T-helper 1 cell treated with Interleukin-12 subunit alpha and Interleukin-12 subunit beta and Interleukin-4 antibody, amounts not matched to agents 30 ng/mL and 1 ng/mL, for 36 hours (primary cell): ENCODE results near the gene SMC5. TPM values are rescaled to one million over a fixed set of nuclear protein-coding genes. Genes with fewer than 3 reads are reported as not detected.
"Not testable (repeated sequence)": the region's sequence is repeated elsewhere in the genome, so short reads cannot be mapped to it uniquely, and the experiment has no call there.

ENCODE experiments used
- intact Hi-C: fragments of 100-400 bp; cut with micrococcal nuclease; formaldehyde crosslinking; loops from one replicate; pipeline ENCODE4 v1.15.1; 2024
- total RNA-seq: library from RNA; stranded (reverse); gene quantifications from 2 replicates; pipeline ENCODE4 v1.2.3, GENCODE V29; 2022

SMC5 gene
- total RNA-seq, 1 donor from 2014 or later = 36.8 TPM

DNA sequence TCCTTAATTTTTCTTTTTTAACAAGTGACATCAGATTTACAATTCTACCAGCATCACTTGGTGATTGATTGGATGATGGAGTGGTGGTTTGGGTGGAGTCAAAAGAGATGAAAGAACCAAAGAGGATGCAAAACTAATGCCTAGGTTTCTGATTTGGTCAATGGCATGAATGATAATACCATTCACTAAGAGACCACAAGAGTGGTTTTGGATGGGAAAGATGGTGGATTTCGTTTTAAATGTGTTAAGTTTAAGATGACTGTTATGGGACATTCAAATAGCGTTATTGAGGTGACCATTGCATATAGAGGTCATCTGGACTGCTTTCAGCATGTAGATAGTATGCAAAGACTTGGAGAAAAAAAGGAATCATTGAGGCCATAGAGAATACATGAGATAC lies 3.6 kb downstream of the SMC5 start:
- intact Hi-C loops = no loop called here

DNA sequence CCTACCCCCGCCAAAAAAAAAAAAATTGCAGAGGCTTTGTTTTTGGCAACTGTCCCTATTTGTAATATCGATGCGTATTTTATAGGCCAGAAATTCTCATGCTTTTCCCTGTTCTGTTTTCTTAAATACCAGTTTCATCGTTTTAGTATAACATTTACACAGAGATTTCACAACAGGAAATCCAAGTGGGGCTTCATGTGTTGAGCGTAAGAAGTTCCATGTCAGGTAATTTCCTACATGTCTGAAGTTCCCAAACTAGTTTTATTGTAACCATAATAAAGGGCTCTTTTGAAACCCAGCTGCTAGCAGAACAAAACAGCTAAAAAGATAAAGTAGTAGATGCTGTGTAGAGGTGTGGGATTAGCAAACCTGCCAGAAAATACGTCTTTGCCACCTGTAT lies 4.2 kb downstream of the SMC5 start:
- intact Hi-C loops = no loop called here

DNA sequence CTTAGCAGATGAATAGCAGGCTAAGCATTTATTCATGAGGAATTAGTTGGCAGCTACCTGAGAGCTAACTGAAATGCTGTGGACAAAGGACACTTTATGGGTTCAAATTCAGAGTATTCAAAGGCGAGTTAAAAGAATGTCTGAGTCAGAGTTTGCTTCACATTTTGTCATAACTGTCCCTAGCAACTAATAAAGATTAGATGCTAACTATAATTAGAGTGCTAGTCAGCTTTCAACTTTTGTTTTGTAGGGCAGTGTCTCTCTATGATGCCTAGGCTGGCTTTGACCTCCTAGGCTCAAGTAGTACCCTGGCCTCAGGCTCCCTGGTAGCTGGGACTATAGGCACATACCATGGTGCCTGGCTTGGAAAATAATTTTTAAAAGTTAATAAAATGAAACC lies 4.6 kb downstream of the SMC5 start:
- intact Hi-C loops = no loop called here

DNA sequence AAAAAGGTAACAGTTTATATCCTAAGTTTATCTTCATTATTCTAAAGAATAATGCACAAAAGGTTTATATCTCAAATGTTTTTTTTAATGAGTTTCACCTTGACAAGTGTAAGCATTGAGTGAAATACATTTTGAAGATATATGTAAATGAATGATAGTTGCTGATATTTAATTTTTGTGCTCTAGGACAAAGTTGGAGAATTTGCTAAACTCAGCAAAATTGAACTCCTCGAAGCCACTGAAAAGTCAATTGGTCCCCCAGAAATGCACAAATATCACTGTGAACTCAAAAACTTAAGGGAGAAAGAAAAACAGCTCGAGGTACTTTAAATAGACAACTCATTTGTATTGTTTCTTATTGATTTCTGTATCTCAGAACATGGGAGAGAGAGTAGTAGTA lies 19.5 kb downstream of the SMC5 start:
- intact Hi-C loops = no loop called here

DNA sequence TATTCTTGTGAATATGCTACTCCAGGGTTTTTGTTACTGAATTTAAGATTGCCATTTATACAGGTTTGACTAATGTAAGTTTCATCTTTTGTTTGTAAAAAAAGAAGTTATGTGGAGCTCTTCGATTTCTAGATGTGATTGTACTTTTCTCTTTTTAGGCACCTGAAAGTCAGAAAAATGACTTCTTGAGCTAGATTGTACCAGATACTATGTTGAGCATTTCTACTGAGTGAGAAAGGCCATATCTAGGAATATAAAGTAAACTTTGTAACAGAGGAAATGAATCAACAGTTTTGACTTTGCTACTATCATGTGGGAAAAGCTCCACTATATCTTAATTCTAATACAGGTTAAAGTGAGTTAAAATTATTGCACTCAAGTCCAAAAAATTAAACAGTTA lies 25.1 kb downstream of the SMC5 start:
- intact Hi-C loops = no loop called here

DNA sequence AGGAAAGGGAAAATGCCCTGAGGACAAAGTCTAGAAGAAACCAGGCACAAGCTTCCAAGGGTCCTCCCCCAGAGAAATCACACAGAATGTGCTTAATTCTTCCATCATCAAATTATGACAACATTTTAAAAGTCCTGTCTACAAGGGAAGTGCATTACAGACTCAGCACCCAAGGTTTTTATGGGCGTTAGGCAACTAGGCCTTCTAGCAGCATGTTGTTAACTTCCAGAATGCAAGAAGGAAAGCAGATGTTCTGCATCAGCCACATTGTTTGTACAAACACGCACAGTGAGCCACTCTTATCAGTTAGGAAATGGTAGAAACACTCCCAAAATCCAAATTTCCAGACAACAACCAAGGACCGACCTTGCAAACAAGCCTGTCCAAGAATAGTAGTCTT lies 26.5 kb downstream of the SMC5 start:
- intact Hi-C loops = no loop called here

DNA sequence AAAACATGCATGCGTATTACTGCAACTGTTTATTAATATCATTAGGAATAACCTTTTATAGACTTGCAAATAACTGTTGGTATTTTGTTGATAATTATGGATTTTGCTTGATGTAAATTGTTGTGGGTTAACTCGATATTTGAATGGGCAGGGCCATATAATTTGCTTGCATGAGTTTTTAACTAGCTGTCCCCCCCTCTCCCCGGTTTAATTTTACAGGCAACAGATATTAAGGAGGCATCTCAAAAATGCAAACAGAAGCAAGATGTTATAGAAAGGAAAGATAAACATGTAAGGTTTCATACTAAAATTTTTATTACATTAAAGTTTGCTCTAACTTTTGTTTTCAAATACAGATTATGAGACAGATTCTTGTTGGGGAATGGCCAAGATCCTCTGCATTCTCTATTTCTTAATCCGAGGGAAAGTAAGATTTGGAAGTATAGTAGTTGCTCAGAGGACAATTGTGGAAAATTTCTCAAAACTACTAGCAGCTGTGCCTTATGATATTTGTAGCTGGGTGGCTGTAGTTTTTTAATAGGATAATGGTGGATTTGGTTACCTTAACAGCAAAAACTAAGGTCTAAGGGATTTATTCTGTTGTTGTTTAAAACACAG lies 27.3 kb downstream of the SMC5 start:
- intact Hi-C loops = no loop called here

DNA sequence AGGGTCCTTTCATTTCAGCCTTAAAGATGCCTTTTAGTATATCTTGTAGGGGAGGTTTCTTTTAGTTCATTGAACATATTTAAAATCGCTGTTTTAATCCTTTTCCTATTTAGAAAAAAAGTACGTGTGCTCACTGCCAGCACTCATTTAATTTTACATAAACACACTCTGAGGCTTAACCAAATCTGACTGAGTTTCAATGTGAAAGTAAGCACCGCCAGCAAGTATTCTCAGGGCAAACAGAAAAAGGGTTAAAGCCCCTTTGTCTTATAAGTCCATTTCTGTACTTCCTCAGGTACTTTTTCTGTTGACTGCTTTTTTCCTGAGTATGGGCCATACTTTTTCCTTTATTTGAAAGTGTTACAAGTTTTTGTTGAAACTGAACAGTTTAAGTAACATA lies 31.8 kb downstream of the SMC5 start:
- intact Hi-C loops = no loop called here

DNA sequence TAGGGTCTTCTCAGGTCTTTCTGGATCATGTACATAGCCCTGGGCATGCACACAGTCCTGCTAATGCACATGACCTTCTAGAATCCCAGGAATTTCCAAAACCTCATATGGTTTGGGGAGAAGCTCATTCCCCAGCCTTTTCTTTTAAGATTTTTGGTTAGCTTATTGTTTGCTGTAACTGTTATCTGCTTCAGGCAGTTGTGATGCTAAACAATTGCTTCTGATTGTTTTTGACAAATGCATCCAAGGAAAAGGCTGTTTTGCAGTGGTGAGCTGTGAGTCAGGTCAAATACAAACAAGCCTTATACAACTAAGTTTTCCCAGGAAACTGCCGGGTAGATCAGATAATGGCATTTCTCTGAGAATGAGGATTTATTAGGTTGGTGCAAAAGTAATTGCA lies 32.7 kb downstream of the SMC5 start:
- intact Hi-C loops = no loop called here

DNA sequence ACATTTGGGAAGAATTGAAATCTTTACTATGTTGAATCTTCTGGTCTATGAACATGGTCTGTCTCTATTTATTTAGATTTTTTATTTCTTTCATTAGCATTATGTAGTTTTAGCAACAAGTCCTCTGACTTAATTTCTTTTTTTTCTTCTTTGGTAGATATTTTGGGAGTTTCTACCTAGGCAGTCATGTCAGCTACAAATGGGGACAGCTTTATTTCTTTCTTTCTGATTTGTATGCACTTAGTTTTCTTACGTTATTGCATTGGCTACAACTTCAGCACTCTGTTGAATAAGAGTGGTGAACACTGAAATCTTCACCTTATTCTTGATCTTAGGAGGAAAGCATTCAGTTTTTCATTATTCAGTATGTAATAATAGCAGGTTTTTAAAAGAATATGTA lies 33.5 kb downstream of the SMC5 start:
- intact Hi-C loops = no loop called here

DNA sequence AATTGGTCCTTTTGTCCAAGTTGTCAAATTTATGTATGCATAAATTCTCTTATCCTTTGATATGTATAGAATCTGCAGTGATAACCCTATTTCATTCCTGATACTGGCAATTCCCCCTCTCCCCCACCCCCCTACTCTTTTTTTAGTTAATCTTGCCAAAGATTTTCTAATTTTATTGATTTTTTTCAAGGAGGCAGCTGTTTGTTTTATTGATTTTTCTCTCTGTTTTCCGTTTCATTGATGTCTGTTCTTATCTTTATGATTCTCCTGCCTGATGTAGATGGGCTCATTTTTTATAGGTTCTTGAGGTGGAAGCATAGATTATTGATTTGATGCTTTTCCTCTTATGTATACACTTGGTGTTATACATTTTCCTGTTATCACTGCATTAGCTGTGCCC lies 34.4 kb downstream of the SMC5 start:
- intact Hi-C loops = no loop called here

DNA sequence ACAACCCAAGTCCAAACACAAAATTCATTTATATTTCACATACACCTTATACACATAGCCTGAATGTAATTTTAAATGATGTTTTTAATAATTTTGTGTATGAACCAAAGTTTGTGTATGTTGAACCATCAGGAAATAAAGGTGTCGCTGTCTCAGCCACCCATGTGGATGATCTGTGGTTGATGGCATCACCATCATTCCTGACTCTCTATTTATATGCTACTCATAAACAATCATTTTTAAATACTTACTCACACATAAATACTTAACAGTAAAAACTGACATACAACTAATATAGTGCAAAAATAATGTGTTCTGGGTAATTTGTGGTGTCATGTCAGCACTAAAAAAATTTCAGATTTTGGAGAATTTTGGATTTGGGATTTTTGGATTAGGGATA lies 38.4 kb downstream of the SMC5 start:
- intact Hi-C loops = no loop called here

DNA sequence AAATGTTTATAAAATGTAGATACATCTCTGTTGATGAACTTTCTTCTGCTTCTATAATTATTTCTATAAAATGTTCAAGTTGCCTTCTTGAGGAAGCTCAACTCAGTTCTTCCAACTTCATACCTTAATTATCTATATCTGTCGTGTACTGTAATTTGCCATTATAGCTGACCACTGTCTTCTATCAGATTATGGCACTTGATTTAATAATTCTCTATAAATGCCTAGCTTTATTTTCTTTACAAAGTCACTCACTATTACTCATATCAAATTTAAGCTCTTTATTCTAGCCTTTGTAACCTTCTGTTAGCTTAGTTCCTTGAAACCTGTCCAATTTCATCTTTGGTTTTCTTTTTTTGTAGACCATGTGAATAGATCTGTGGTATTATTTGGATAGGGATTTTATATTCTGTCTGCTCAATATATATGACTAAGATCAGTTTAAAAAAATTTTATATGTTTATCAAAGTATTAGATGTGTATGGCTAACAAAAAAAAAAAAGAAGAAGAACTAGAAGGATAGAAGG lies 39.5 kb downstream of the SMC5 start:
- intact Hi-C loops = no loop called here

DNA sequence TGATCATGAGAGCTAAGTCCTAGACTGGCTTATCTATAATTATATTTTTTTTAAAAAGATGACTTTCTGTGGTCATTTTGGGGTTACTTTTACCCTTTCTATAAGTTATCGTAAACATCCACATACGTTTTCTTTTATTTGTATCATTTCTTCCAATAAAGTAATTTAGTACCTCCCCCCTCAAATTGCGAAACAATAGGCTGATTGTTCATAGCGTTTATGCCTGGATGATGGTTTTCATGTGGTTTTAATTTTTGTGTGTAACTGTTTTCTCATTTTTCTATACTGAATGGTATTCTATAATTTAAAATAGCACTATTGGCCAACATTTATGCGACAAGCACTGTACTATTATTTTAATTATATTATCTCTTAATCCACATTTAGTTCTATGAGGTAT lies 44.5 kb downstream of the SMC5 start:
- intact Hi-C loops = no loop called here

DNA sequence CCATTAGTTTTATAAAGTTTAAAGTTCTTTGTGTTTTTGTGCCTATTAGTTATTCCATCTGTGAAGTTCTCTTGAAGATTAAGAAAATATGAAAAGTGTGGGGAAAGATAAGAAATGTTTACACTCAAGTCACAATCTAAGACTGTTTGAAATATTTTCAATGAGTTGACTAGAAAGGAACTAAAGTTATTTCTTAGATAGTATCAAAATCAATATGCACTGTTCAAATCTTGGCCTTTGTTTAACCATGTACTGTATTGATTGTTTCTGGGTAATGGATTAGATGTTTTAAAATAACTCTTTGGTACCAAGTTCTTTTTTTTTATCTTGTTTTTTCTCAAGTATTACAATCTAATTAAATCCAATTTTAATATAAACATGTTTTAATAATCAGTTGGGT lies 46.0 kb downstream of the SMC5 start:
- intact Hi-C loops = no loop called here

DNA sequence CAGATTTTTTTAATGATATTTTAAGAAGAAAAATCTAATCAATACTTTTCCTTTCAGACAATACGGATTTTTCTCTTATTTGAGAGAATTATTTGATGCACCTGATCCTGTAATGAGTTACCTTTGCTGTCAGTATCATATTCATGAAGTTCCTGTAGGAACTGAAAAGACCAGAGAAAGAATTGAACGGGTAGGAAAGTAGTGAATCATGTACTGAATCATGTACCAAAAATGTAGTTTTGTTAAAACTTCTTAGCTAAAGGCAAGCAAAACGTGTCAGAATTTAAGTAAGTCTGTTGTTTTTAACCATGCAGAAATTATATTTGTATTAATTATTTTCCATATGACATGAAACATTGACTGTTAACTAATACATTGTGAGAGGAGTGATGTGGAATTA lies 56.6 kb downstream of the SMC5 start:
- intact Hi-C loops = no loop called here

DNA sequence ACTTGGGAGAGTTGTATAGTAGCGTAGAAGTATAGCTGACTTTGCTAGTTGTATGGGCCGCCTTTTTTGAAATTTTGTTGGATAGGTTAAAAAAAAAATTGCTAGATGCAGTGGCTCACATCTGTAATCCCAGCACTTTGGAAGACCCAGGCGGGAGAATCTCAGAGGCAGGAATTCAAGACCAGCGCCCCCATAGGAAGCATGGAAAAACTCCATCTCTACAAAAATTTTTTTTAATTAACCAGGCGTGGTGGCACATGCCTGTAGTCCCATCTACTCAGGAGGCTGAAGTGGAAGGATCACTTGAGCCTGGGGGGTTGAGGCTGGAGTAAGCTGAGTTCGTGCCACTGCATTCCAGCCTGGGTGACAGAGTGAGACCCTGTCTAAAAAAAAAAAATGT lies 59.2 kb downstream of the SMC5 start:
- intact Hi-C loops = no loop called here

DNA sequence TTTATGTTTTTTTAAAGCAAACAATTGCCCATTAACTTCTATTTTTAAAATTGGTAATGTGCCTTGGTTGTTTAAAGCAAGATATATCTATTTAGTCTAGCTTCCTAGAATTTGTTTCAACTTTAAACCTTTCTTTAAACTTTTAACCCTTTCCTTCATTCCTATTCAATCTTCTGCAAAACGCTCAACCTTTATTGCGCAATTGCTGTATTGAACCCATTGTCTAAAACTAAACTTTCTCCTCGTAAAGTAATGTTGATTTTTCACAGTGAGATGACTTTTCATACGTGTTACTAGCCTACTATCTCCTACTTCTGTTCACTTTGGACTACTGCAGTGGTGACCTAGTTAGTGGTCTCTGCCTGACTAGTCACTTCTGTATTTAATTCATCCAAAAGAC lies 63.3 kb downstream of the SMC5 start:
- intact Hi-C loops = no loop called here

DNA sequence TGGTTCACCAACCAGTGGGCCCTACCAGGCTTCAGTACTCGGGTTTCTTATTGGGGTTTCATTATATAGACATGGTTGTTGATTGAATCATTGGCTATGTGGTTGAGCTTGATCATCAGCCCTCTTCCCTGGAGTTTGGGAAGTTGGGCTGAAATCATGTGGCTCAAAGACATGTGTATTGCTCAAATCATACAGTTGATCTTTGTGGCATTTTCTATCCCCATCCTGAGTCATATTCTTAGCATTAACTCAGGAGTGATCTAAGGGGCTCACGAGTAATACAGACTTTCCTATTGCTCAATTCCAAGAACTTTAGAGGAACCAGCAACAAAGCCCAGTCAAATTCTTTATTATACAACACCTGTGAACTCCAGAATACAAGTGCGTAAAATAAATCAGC lies 66.2 kb downstream of the SMC5 start:
- intact Hi-C loops = no loop called here

DNA sequence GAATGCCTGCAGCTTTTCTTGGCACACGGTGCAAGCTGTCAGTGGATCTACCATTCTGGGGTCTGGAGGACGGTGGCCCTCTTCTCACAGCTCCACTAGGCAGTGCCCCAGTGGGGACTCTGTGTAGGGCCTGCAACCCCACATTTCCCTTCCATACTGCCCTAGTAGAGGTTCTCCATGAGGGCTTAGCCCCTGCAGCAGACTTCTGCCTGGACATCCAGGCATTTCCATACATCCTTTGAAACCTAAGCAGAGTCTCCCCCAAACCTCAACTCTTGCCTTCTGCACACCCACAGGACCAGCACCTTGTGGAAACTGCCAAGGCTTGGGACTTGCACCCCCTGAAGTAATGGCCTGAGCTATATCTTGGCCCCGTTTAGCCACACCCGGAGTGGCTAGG lies 69.8 kb downstream of the SMC5 start:
- intact Hi-C loops = not testable (repeated sequence)

DNA sequence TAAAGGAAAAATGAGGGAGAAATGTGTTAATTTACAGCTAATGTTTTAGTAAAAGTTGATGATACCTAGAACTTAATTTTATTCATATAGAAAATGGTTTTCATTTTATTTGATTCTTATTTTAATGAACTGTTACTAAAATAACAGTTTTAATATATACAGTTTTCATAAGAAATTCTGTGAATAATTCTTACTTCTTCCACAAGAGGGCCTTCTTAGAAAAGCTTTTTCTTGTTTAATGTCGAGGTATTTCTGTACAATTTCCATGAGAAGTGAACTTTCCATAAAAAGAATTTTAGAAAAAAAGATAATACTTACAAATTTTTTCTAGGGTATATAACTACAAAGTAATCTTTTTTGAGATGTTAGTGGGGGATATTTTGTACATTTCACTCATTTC lies 81.8 kb downstream of the SMC5 start:
- intact Hi-C loops = loop anchor here (1.0 to 2.0 kb wide), 5 partner anchors 58 to 262 kb away; partner anchors contain the start of gene SMC5

DNA sequence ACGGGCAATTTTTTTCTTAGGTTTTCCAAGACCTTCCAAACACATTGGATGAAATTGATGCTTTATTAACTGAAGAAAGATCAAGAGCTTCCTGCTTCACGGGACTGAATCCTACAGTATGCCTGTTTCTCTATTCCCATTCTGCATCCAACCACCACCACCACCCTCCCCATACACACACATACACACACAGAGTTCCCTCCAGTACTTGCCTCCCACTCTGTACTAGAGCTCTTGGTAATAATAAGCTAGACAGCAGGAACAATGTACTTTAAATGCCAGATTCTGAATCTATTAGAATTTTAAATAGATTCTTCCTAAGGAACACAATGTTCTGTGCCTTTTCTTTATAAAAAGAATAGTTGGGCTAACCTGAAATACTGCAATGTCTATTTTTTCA lies 88.3 kb downstream of the SMC5 start:
- intact Hi-C loops = no loop called here

DNA sequence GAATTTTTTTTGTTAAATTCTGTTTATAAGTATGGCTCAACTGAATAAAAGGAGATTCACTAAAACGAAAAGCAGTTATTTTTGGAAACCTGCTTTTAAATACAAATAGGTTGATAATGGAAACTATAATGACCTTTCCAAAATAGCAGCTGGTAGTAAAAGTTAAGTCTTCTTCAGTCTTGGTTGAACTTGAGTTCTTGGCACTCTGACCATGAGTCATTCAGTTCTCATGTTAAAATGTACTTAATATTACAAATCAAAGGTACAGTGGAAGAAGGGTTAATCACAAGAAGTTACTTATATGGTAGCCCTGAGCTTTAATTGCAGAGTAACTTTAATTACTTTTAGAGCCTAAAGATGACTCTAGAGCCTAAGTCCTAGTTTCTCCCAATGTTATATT lies 93.6 kb downstream of the SMC5 start:
- intact Hi-C loops = loop anchor here (1.0 kb wide), 1 partner anchor 250 kb away; no protein-coding TSS in a partner anchor

DNA sequence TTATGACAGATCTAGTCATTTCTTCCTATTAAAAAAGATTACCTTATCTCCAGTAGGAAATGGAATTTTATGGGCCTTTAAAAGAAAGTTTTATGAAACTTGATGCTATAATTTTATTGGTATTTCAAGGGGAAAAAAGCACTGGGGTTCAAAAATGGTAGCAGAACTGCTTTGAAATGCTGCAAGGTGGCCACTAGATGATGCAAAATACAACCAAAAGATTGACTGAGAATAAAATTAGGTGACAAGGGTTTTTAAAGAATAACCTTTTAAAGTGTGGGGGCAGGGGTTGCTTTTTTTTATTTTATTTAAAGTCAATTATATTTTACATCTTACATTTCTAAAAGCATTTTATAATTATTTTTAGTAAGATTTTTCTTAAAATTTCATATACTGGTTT lies 94.0 kb downstream of the SMC5 start:
- intact Hi-C loops = loop anchor here (1.0 kb wide), 1 partner anchor 249 kb away; no protein-coding TSS in a partner anchor
